ENCODE results near the gene PIGA.

PIGA gene

DNA sequence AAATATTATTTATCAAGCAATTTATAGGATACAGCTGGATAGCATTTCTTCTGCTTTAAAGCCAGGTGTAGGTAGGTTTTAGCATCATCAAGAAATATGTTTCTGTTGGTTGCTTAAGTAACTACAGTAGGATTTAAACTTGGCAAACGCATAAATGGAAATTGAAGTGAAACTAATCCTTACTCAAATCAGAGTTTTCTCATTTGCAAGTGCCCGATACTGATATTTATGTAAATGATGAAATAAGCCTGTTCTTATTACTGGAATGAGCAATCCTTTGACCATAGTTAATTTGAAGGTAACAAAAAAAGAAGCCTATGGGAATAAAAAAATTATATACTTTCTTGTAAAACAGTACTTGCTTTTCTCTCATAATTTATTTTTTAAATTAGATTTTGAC is 23.2 kb upstream of the PIGA start:
- TF ChIP-seq, protein P1, sequence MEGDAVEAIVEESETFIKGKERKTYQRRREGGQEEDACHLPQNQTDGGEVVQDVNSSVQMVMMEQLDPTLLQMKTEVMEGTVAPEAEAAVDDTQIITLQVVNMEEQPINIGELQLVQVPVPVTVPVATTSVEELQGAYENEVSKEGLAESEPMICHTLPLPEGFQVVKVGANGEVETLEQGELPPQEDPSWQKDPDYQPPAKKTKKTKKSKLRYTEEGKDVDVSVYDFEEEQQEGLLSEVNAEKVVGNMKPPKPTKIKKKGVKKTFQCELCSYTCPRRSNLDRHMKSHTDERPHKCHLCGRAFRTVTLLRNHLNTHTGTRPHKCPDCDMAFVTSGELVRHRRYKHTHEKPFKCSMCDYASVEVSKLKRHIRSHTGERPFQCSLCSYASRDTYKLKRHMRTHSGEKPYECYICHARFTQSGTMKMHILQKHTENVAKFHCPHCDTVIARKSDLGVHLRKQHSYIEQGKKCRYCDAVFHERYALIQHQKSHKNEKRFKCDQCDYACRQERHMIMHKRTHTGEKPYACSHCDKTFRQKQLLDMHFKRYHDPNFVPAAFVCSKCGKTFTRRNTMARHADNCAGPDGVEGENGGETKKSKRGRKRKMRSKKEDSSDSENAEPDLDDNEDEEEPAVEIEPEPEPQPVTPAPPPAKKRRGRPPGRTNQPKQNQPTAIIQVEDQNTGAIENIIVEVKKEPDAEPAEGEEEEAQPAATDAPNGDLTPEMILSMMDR (IDR thresholded peaks at IDR 0.05) = no peak

DNA sequence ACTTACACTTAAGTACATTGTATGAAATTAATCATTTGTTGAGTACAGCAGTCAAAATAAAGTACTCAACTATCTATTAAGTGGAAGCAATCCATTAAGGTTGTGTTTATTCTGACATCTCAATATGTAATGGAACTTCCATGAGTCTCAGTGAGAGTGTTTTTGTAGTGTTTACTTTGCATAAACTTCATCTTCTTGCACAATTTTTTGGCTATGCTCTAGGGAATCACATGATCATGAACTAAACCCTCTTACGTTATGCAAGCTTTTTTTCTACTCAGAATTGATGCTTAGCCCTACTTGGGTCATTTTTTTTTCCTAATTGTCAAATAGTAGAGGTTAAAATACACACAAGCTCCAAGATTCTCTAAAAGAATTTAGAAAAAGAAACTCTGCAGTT is 21.1 kb upstream of the PIGA start:
- TF ChIP-seq, protein P1 (IDR thresholded peaks at IDR 0.05) = no peak

DNA sequence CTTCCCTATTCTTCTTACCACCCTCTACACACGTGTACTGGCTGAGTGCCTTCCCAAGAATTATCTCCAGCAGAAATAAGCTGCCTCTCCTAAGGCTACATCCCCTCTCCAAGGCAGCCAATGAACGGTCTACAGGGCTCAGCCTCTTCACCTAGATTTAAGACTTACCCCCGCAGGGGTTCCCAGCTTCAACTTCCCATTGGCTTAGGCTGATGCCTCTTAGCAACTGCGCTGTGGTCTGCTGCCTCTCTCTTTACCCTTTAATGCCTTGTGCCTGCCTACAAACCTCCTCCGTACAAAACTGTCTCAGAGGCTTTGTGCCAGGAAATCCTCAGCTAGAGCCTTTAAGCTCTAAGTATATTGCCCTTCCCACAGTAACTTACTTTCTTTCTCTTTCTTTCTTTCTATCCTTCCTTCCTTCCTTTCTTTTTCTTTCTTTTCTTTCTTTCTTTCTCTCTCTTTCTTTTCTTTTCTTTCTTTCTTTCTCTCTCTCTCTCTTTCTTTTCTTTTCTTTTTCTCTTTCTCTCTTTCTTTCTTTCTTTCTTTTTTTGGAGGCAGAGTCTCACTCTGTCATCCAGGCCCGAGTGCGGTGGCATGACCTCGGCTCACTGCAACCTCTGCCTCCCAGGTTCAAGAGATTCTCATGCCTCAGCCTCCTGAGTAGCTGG is 15.1 kb upstream of the PIGA start:
- TF ChIP-seq, protein P1 (IDR thresholded peaks at IDR 0.05) = no peak

DNA sequence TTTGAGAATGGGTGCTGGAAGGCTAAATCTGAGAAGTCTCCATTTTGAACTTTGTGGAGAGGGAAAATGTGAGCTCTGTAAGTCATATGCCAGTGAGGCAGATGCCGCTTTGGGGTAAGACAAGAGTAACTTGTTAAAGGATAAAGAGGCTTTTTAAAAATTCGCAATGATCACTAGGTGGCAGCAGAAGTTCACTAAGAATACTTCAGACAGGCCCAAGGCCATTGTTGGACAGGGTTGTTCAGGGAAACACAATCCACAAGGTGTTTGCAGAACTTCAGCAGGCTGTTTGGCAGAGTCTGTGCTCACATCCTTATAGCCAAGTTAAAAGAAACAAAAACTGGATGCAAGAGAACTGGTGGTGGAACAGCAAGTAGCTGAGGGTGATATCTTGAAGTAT is 13.7 kb upstream of the PIGA start:
- TF ChIP-seq, protein P1 (IDR thresholded peaks at IDR 0.05) = peak; percentile 48

DNA sequence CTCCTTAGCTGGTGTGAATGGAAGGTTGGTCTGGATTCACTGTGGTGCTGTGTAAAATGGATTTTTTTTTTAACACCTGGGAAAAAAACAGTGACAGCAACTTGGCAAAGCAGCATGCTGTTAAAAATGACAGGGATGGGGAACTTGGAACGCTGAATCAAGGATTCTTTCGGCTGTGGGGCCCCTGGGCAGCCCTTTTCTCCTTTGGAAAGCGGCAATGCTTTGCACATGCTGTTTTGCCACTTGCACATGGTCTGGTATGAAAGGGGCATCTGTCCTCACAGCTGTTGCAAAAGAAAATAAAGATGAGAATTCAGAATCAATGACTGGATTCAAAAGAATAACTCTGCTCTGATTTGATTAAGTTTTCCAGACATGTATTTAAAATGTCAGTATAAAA is 10.7 kb upstream of the PIGA start:
- TF ChIP-seq, protein P1 (IDR thresholded peaks at IDR 0.05) = no peak

DNA sequence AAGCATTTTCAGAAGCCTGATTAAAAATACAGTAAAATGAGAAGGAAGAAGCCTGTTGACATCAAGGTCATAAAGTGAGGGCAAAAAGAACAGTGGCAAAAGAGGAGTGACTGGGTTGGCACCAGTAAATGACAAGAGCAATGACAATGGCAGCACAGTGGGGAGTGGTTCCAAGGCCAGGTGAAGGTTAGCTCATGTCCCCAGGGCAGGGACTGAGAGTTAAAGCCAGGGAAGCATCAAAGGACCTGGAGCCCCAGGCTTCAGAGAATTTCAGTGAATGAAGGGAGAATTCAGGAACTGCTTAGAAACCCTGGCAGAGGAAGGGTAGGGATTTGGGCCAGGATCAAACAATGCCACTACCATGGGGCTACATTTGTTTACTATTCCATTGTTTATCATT is 8.8 kb upstream of the PIGA start:
- TF ChIP-seq, protein P1 (IDR thresholded peaks at IDR 0.05) = no peak

DNA sequence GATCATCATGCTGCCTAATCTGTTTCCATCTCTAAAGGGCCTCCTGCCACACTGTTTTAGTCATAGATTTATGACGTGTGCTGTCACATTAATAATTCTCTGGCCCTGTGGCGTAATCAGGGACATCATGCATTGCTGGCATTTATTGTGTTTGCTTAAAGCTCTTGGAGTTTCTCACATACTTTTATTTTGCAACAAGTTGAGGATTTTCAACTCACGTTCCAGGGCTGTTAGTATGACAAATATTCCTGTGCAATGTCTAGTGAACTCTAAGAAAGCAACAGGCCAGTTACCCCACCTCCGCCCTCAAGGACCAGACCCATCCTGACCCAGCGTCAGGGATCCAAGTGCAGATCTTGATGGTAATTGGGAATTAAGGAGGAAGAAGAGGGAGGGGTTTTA is 7.8 kb upstream of the PIGA start:
- TF ChIP-seq, protein P1 (IDR thresholded peaks at IDR 0.05) = no peak

DNA sequence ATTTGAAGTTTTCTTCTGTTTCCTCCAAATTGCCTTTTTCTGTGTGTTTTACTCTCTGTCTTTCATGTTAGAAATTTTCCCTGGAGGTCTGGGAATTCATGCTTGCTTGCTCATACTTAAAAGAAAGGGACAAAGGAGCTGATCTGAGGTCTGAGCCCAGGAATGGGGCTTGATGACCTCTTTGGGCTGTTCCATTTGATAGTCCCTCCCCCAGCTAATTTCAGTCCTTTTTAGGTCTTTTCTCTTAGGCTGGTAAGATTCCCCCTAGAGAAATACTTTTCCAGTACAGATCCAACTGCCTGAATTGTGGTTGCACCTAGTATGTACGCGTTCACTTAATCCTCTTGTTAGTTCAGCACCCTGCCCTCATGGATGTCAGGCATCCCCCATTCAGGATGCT is 5.5 kb upstream of the PIGA start:
- TF ChIP-seq, protein P1 (IDR thresholded peaks at IDR 0.05) = no peak
